OCI-LY7 (cell line): ENCODE results near the gene GUCY1A2. TPM values are rescaled to one million over a fixed set of nuclear protein-coding genes. Genes with fewer than 3 reads are reported as not detected.

Experiments
- BruUV-seq: library from RNA; stranded (reverse); fragments of 400-500 nt; replicated peaks from 2 replicates; lab custom pipeline; 2021; lab: Mats Ljungman, UMichigan
- CTCF ChIA-PET: fragments of 300-600 bp; sonication (Branson Sonifier 250); formaldehyde crosslinking; loops from one replicate; lab custom pipeline; 2022; ENCODE audit warnings: antibody characterized with exemption; ENCODE audit not compliant: unreplicated experiment; lab: Charles Lee
- POLR2A ChIA-PET: fragments of 300-600 bp; sonication (Branson Sonifier 250); formaldehyde crosslinking; loops from one replicate; lab custom pipeline; 2022; ENCODE audit warnings: antibody characterized with exemption; lab: Charles Lee
- DNase-seq: peaks from one replicate; pipeline ENCODE4 v3.0.0-alpha.2; 2015; ENCODE audit warnings: low spot score
- H2AFZ ChIP-seq: fragments of 200-600 bp; sonication (generic), shearing (Covaris generic); 2 replicates; pipeline ENCODE4 v1.6.1; 2014; ENCODE audit warnings: mild to moderate bottlenecking, antibody characterized with exemption, low read length, moderate library complexity
- H3K27ac ChIP-seq: fragments of 200-600 bp; sonication (generic); 2 replicates; pipeline ENCODE4 v1.5.1; 2014; ENCODE audit warnings: mixed run types, low read depth, mild to moderate bottlenecking, moderate library complexity, low read length, inconsistent platforms; ENCODE audit not compliant: poor library complexity, severe bottlenecking
- H3K36me3 ChIP-seq: fragments of 200-600 bp; sonication (generic); 2 replicates; pipeline ENCODE4 v1.6.1; 2014; ENCODE audit warnings: mild to moderate bottlenecking, antibody characterized with exemption, low read length, moderate library complexity, mixed read lengths; ENCODE audit not compliant: insufficient read depth
- H3K4me1 ChIP-seq: fragments of 200-600 bp; sonication (generic); 2 replicates; pipeline ENCODE4 v1.5.1; 2014; ENCODE audit warnings: mild to moderate bottlenecking, low read length; ENCODE audit not compliant: insufficient read depth, poor library complexity, severe bottlenecking
- H3K4me2 ChIP-seq: fragments of 200-600 bp; sonication (generic); 2 replicates; pipeline ENCODE4 v1.6.1; 2014; ENCODE audit warnings: mild to moderate bottlenecking, low read length
- H3K4me3 ChIP-seq: fragments of 200-600 bp; sonication (generic); 2 replicates; pipeline ENCODE4 v1.5.1; 2014; ENCODE audit warnings: mild to moderate bottlenecking, low read depth, low read length; ENCODE audit not compliant: poor library complexity, severe bottlenecking
- H3K79me2 ChIP-seq: fragments of 200-600 bp; sonication (generic); 2 replicates; pipeline ENCODE4 v1.6.1; 2016; ENCODE audit warnings: low read depth, mild to moderate bottlenecking, low read length, moderate library complexity, mixed read lengths; ENCODE audit not compliant: insufficient read depth
- H3K9me2 ChIP-seq: fragments of 200-600 bp; sonication (generic); 2 replicates; pipeline ENCODE4 v1.6.1; 2016; ENCODE audit warnings: mild to moderate bottlenecking, low read length, mixed read lengths; ENCODE audit not compliant: insufficient read depth
- H3K9me3 ChIP-seq: fragments of 200-600 bp; sonication (generic); 2 replicates; pipeline ENCODE4 v1.6.1; 2014; ENCODE audit warnings: mild to moderate bottlenecking, mixed run types, low read length, mixed read lengths
- H4K20me1 ChIP-seq: fragments of 200-600 bp; sonication (generic); 2 replicates; pipeline ENCODE4 v1.6.1; 2014; ENCODE audit warnings: mild to moderate bottlenecking, antibody characterized with exemption, low read length, moderate library complexity, mixed read lengths; ENCODE audit not compliant: insufficient read depth
- EZH2phosphoT487 ChIP-seq: fragments of 200-600 bp; sonication (generic); IDR thresholded peaks from 2 replicates; pipeline ENCODE4 v1.6.1; 2018; ENCODE audit warnings: low read depth, borderline replicate concordance, mild to moderate bottlenecking, mixed run types, antibody characterized with exemption, low read length, moderate library complexity, mixed read lengths
- intact Hi-C: fragments of 100-400 bp; cut with micrococcal nuclease; formaldehyde crosslinking; loops from one replicate; pipeline ENCODE4 v1.10.0; 2022; ENCODE audit not compliant: unreplicated experiment
- total RNA-seq, 2 experiments: library from RNA; depleted of rRNA in 1 of 2; stranded (reverse); fragments of >200 nt in 1 of 2; shearing (Covaris generic) in 1 of 2; gene quantifications; 2 replicates each; pipeline ENCODE4 v1.2.3, GENCODE V29; 2014 to 2022
- TF ChIP-seq, protein P1 (sequence below): fragments of 200-600 bp; sonication (generic); conservative IDR thresholded peaks from 2 replicates; pipeline ENCODE4 v1.5.1; 2014; ENCODE audit warnings: mild to moderate bottlenecking, antibody characterized with exemption, low read length, moderate library complexity, mixed read lengths

Gene GUCY1A2
- total RNA-seq, 2 experiments from 2014 or later: under 0.01 TPM; not detected in 1

- DNase-seq: no peak
- H3K27ac ChIP-seq: no peak overlapping the region
- ChIA-PET POLR2A (interaction anchor here (0.8 kb wide), 1 partner anchor 69 kb away, joined by 4 read pairs; no protein-coding TSS in a partner anchor), CTCF (no interaction called here)
- intact Hi-C loops: no loop called here
- no peaks in the 10 kb centered on the region for H3K36me3 ChIP-seq
- no peaks in the 10 kb centered on the region for H4K20me1 ChIP-seq
- no peak overlapping the region for H2AFZ ChIP-seq
- no peaks in the 10 kb centered on the region for H3K9me2 ChIP-seq
- BruUV-seq: no TSS peak
- H3K4me3 ChIP-seq: no peak overlapping the region
- no peak for TF ChIP-seq EZH2phosphoT487
- TF ChIP-seq, protein P1, sequence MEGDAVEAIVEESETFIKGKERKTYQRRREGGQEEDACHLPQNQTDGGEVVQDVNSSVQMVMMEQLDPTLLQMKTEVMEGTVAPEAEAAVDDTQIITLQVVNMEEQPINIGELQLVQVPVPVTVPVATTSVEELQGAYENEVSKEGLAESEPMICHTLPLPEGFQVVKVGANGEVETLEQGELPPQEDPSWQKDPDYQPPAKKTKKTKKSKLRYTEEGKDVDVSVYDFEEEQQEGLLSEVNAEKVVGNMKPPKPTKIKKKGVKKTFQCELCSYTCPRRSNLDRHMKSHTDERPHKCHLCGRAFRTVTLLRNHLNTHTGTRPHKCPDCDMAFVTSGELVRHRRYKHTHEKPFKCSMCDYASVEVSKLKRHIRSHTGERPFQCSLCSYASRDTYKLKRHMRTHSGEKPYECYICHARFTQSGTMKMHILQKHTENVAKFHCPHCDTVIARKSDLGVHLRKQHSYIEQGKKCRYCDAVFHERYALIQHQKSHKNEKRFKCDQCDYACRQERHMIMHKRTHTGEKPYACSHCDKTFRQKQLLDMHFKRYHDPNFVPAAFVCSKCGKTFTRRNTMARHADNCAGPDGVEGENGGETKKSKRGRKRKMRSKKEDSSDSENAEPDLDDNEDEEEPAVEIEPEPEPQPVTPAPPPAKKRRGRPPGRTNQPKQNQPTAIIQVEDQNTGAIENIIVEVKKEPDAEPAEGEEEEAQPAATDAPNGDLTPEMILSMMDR: no peak
- H3K79me2 ChIP-seq: no peaks in the 10 kb centered on the region
- H3K4me2 ChIP-seq: no peak overlapping the region
- H3K9me3 ChIP-seq: no peaks in the 10 kb centered on the region
- H3K4me1 ChIP-seq: no peaks in the 10 kb centered on the region
These were observed 7.4 kb upstream of the GUCY1A2 start for GRCh38 chr11:107025673-107026072.

GRCh38 chr11:107020594-107020993, 2.3 kb upstream of the GUCY1A2 start:
- Histone ChIP-seq H3K4me1 (no peaks in the 10 kb centered on the region), H4K20me1 (no peaks in the 10 kb centered on the region), H3K4me2 (no peak overlapping the region), H3K4me3 (no peak overlapping the region), H3K27ac (no peak overlapping the region), H3K79me2 (no peaks in the 10 kb centered on the region), H3K9me3 (no peaks in the 10 kb centered on the region), H3K9me2 (no peaks in the 10 kb centered on the region), H2AFZ (no peak overlapping the region), H3K36me3 (no peaks in the 10 kb centered on the region)
- no peak for DNase-seq
- no TSS peak for BruUV-seq
- TF ChIP-seq, protein P1: no peak
- no peak for TF ChIP-seq EZH2phosphoT487
- ChIA-PET POLR2A (no interaction called here), CTCF (no interaction called here)
- intact Hi-C loops: no loop called here

DNA sequence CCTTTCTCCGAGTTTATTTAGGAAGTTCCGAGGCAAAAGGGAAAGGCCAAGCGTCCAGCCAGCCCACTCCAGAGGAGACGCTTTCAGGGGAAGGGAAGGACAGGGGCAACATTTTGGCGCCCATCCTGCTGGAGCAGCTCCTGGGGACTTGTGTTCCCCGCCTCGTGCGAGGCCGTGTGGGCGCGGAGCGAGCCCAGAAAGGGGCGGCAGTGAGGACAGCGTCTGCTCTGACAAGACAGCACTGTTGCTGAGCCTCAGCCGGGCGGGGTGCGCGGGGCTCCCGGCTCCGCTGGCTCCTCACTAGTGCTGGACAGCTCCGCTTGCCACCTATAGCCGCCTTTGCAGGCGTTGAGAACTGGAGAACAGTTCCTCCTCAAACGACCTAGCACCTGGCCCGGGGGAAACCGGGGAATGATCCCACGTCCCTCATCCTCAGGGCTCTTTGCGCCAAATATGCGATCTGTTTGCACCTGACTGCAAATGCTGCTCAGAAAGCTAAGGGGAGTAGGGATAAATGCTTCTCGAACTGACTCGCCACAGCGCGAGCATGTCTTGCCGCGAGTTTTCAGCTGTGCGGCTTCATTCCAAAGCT, 722 bp upstream of the GUCY1A2 start:
- no peak for DNase-seq
- CTCF ChIA-PET: no interaction called here
- H3K9me3 ChIP-seq: no peaks in the 10 kb centered on the region
- intact Hi-C loops: no loop called here
- BruUV-seq: no TSS peak
- no peak overlapping the region for H3K4me2 ChIP-seq
- no peak overlapping the region for H3K27ac ChIP-seq
- TF ChIP-seq, protein P1: no peak
- no peak for TF ChIP-seq EZH2phosphoT487
- H3K9me2 ChIP-seq: no peaks in the 10 kb centered on the region
- no peaks in the 10 kb centered on the region for H3K79me2 ChIP-seq
- POLR2A ChIA-PET: no interaction called here
- H2AFZ ChIP-seq: no peak overlapping the region
- H4K20me1 ChIP-seq: no peaks in the 10 kb centered on the region
- H3K4me3 ChIP-seq: no peak overlapping the region
- no peaks in the 10 kb centered on the region for H3K36me3 ChIP-seq
- no peaks in the 10 kb centered on the region for H3K4me1 ChIP-seq
